Activated naive CD4-positive, alpha-beta T cell treated with anti-CD3 and anti-CD28 coated beads for 36 hours (primary cell): Measurements from ENCODE around the gene FSD2. TPM values are rescaled to one million over a fixed set of nuclear protein-coding genes. Genes with fewer than 3 reads are reported as not detected.
"Not testable (repeated sequence)": the region's sequence is repeated elsewhere in the genome, so short reads cannot be mapped to it uniquely, and the experiment has no call there.

ENCODE experiments used
- CTCF ChIA-PET: fragments of 350-600 bp; sonication (Branson Sonifier 250); formaldehyde crosslinking; loops from one replicate; lab custom pipeline; 2021; ENCODE audit warnings: antibody characterized with exemption; lab: Charles Lee
- DNase-seq: peaks from one replicate; pipeline ENCODE4 v3.0.0-alpha.2; 2020
- H3K27ac Mint-ChIP-seq: one replicate; pipeline ENCODE4 v1.8.0; 2021; ENCODE audit warnings: mild to moderate bottlenecking, mixed read lengths
- H3K27me3 Mint-ChIP-seq: one replicate; pipeline ENCODE4 v1.8.0; 2021; ENCODE audit warnings: low read depth, mixed read lengths
- H3K36me3 Mint-ChIP-seq: one replicate; pipeline ENCODE4 v1.8.0; 2021; ENCODE audit warnings: low read depth, mixed read lengths
- H3K4me1 Mint-ChIP-seq: one replicate; pipeline ENCODE4 v1.8.0; 2021; ENCODE audit warnings: low read depth, mixed read lengths
- H3K4me3 Mint-ChIP-seq: one replicate; pipeline ENCODE4 v1.8.0; 2021; ENCODE audit warnings: mild to moderate bottlenecking, moderate library complexity, mixed read lengths
- H3K9me3 Mint-ChIP-seq: one replicate; pipeline ENCODE4 v1.8.0; 2021; ENCODE audit warnings: mixed read lengths
- intact Hi-C: fragments of 100-400 bp; cut with micrococcal nuclease; formaldehyde crosslinking; loops from one replicate; pipeline ENCODE4 v1.15.1; 2023
- total RNA-seq, 2 experiments: library from RNA; stranded (reverse); gene quantifications; one replicate each; pipeline ENCODE4 v1.2.3, GENCODE V29; 2021

The FSD2 gene
- total RNA-seq, 2 experiments from 2014 or later: not detected

GRCh38 chr15:82823049-82823448 lies 17.2 kb upstream of the FSD2 start:
- Mint-ChIP-seq H3K9me3 (no peaks in the 10 kb centered on the region), H3K27me3 (no peaks in the 10 kb centered on the region), H3K27ac (no peak overlapping the region), H3K4me1 (peaks cover 3% of the 10 kb centered on the region), H3K4me3 (no peak overlapping the region), H3K36me3 (peaks cover 41% of the 10 kb centered on the region)
- CTCF ChIA-PET: no interaction called here
- intact Hi-C loops: no loop called here
- DNase-seq: no peak

GRCh38 chr15:82821851-82822250 lies 16.0 kb upstream of the FSD2 start:
- H3K4me1 Mint-ChIP-seq, DNase-seq, intact Hi-C loops, H3K4me3 Mint-ChIP-seq, CTCF ChIA-PET, H3K9me3 Mint-ChIP-seq, H3K27ac Mint-ChIP-seq, H3K27me3 Mint-ChIP-seq: not testable (repeated sequence)
- H3K36me3 Mint-ChIP-seq: peaks cover 41% of the 10 kb centered on the region

- H3K27me3 Mint-ChIP-seq, H3K4me3 Mint-ChIP-seq, CTCF ChIA-PET, intact Hi-C loops, DNase-seq, H3K9me3 Mint-ChIP-seq, H3K27ac Mint-ChIP-seq, H3K4me1 Mint-ChIP-seq: not testable (repeated sequence)
- peaks cover 42% of the 10 kb centered on the region for H3K36me3 Mint-ChIP-seq
These were observed 15.5 kb upstream of the FSD2 start for GRCh38 chr15:82821396-82821795.

GRCh38 chr15:82820128-82820527 lies 14.3 kb upstream of the FSD2 start:
- no peak overlapping the region for H3K4me3 Mint-ChIP-seq
- no peaks in the 10 kb centered on the region for H3K27me3 Mint-ChIP-seq
- peaks cover 43% of the 10 kb centered on the region for H3K36me3 Mint-ChIP-seq
- CTCF ChIA-PET: no interaction called here
- H3K4me1 Mint-ChIP-seq: peaks cover 5% of the 10 kb centered on the region
- intact Hi-C loops: no loop called here
- DNase-seq: no peak
- H3K27ac Mint-ChIP-seq: no peak overlapping the region
- no peaks in the 10 kb centered on the region for H3K9me3 Mint-ChIP-seq

- H3K36me3 Mint-ChIP-seq: peaks cover 34% of the 10 kb centered on the region
- intact Hi-C loops: loop anchor here (10.0 kb wide), 1 partner anchor 1518 kb away; no protein-coding TSS in a partner anchor
- no peak for DNase-seq
- H3K9me3 Mint-ChIP-seq: no peaks in the 10 kb centered on the region
- peaks cover 32% of the 10 kb centered on the region for H3K4me1 Mint-ChIP-seq
- no peak overlapping the region for H3K4me3 Mint-ChIP-seq
- no peaks in the 10 kb centered on the region for H3K27me3 Mint-ChIP-seq
- CTCF ChIA-PET: no interaction called here
- H3K27ac Mint-ChIP-seq: no peak overlapping the region
These were observed 7.1 kb upstream of the FSD2 start for GRCh38 chr15:82812994-82813393.

- peak overlapping the region; percentile 86 for H3K27ac Mint-ChIP-seq
- H3K27me3 Mint-ChIP-seq: no peaks in the 10 kb centered on the region
- peak; percentile 73 for DNase-seq
- peaks cover 25% of the 10 kb centered on the region for H3K36me3 Mint-ChIP-seq
- H3K9me3 Mint-ChIP-seq: no peaks in the 10 kb centered on the region
- H3K4me3 Mint-ChIP-seq: peak overlapping the region; percentile 87
- peaks cover 30% of the 10 kb centered on the region for H3K4me1 Mint-ChIP-seq
- CTCF ChIA-PET: interaction anchor here (0.6 to 0.9 kb wide), 3 partner anchors 13 to 280 kb away, joined by 3 to 4 read pairs (median 3); no protein-coding TSS in a partner anchor
- intact Hi-C loops: loop anchor here (1.0 to 10.0 kb wide), 8 partner anchors 21 to 1516 kb away; partner anchors contain the start of genes BTBD1, C15orf40, RAMAC and RPS17
These were observed 5.1 kb upstream of the FSD2 start for GRCh38 chr15:82810890-82811426.

GRCh38 chr15:82810061-82810889 lies 4.4 kb upstream of the FSD2 start:
- intact Hi-C loops: loop anchor here (1.0 to 10.0 kb wide), 3 partner anchors 176 to 1515 kb away; partner anchors contain the start of gene RAMAC
- peak overlapping the region; percentile 87 for H3K4me3 Mint-ChIP-seq
- DNase-seq: peak; percentile 23
- no peaks in the 10 kb centered on the region for H3K27me3 Mint-ChIP-seq
- H3K9me3 Mint-ChIP-seq: no peaks in the 10 kb centered on the region
- H3K36me3 Mint-ChIP-seq: peaks cover 18% of the 10 kb centered on the region
- H3K4me1 Mint-ChIP-seq: peaks cover 28% of the 10 kb centered on the region
- peak overlapping the region; percentile 86 for H3K27ac Mint-ChIP-seq
- CTCF ChIA-PET: interaction anchor here (0.6 to 0.7 kb wide), 2 partner anchors 14 to 280 kb away, joined by 3 to 4 read pairs; no protein-coding TSS in a partner anchor

GRCh38 chr15:82809308-82810060 lies 3.6 kb upstream of the FSD2 start, which contains the start of gene WHAMM:
Gene WHAMM, plus strand, starts transcription at chr15:82809628. Its CDS starts 99 bp downstream, at chr15:82809727.
- Mint-ChIP-seq H3K4me3 (peak within 1 kb of the TSS; percentile 87), H3K27ac (peak within 1 kb of the TSS; percentile 86), H3K36me3 (peaks cover 16% of the 10 kb centered on the region), H3K27me3 (no peaks in the 10 kb centered on the region), H3K4me1 (peaks cover 26% of the 10 kb centered on the region), H3K9me3 (no peaks in the 10 kb centered on the region)
- peak; percentile 97 for DNase-seq
- CTCF ChIA-PET: no interaction called here
- intact Hi-C loops: loop anchor here (1.0 to 10.0 kb wide), 5 partner anchors 59 to 1515 kb away; partner anchors contain the start of gene RAMAC

- DNase-seq: no peak
- Mint-ChIP-seq H3K4me1 (peaks cover 26% of the 10 kb centered on the region), H3K27me3 (no peaks in the 10 kb centered on the region), H3K9me3 (no peaks in the 10 kb centered on the region), H3K27ac (no peak overlapping the region), H3K4me3 (no peak overlapping the region), H3K36me3 (peaks cover 8% of the 10 kb centered on the region)
- CTCF ChIA-PET: no interaction called here
- intact Hi-C loops: loop anchor here (1.0 kb wide), 2 partner anchors 58 to 128 kb away; no protein-coding TSS in a partner anchor
These were observed 2.8 kb upstream of the FSD2 start for GRCh38 chr15:82808634-82809041.

- no peak for DNase-seq
- H3K4me3 Mint-ChIP-seq: no peak overlapping the region
- intact Hi-C loops: no loop called here
- no peaks in the 10 kb centered on the region for H3K27me3 Mint-ChIP-seq
- H3K27ac Mint-ChIP-seq: no peak overlapping the region
- CTCF ChIA-PET: no interaction called here
- H3K36me3 Mint-ChIP-seq: peaks cover 8% of the 10 kb centered on the region
- no peaks in the 10 kb centered on the region for H3K9me3 Mint-ChIP-seq
- H3K4me1 Mint-ChIP-seq: peaks cover 26% of the 10 kb centered on the region
These were observed 2.2 kb upstream of the FSD2 start for GRCh38 chr15:82807920-82808633.

GRCh38 chr15:82804575-82804949 lies 1.3 kb downstream of the FSD2 start:
- Mint-ChIP-seq H3K27ac (no peak overlapping the region), H3K4me3 (no peak overlapping the region), H3K36me3 (no peaks in the 10 kb centered on the region), H3K4me1 (peaks cover 11% of the 10 kb centered on the region), H3K27me3 (peaks cover 12% of the 10 kb centered on the region), H3K9me3 (no peaks in the 10 kb centered on the region)
- intact Hi-C loops: no loop called here
- CTCF ChIA-PET: no interaction called here
- DNase-seq: no peak
